HCEC 1CT (cell line): ENCODE results near the gene ZNF557.

Experiments
- DNase-seq: peaks from one replicate; pipeline ENCODE4 v3.0.0-alpha.2; 2017

The ZNF557 gene

DNA sequence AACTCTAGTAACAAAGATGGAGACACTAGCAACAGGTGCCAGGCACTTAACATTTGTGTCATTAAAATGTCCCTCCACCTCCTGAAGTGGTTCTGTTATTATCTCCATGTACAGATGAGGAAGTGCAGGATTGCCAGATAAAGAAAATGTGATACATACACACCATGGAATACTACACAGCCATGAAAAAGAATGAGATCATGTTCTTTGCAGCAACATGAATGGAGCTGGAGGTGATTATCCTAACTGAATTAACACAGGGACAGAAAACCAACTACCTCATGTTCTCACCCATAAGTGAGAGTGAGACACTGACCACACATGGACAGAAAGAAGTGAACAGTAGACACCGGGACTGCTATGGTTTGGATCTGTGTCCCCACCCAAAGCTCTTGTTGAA lies 60.5 kb downstream of the ZNF557 start:
- DNase-seq = no peak

GRCh38 chr19:7132054-7132453 lies 62.6 kb downstream of the ZNF557 start:
- DNase-seq = no peak

DNA sequence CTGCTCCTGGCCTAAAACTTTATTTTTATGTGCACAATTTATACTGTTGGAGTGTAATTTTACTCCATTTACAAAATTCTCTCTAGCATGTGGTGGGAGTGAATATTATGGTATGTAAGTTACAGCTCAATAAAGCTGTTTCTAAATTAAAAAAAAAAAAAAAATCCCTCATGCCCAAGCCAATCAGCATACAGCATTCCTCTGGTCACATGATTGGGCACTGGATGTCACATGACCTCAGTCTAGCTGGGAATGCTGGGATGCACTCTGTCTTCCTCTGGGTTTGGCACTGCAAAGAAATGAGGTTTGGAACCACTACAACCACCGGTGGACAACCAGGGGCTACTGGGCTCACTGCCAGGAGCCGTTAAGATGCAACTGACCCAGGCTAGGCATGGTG lies 67.6 kb downstream of the ZNF557 start:
- DNase-seq = no peak
